Thyroid gland (tissue), 4 donors: ENCODE data around the gene CCDC170. TPM values are rescaled to one million over a fixed set of nuclear protein-coding genes. Genes with fewer than 3 reads are reported as not detected.
"Not testable (repeated sequence)": the region's sequence is repeated elsewhere in the genome, so short reads cannot be mapped to it uniquely, and the experiment has no call there.

ENCODE experiments used
- DNase-seq, 2 donors: peaks; one replicate each; pipeline ENCODE4 v3.0.0-alpha.2; 2019
- H3K27ac ChIP-seq, 3 donors: fragments of 200-600 bp; sonication (generic); 1 replicate in 2 of 3; 2 replicates in 1 of 3; pipeline ENCODE4 v1.5.1; 2016 to 2019; ENCODE audit warnings: mild to moderate bottlenecking in 1 of 3, moderate library complexity in 1 of 3
- H3K27me3 ChIP-seq: fragments of 200-600 bp; sonication (generic); one replicate; pipeline ENCODE4 v1.5.1; 2019
- H3K36me3 ChIP-seq, 2 donors: fragments of 200-600 bp; sonication (generic); one replicate each; pipeline ENCODE4 v1.5.1; 2016 to 2019
- H3K4me1 ChIP-seq, 2 donors: fragments of 200-600 bp; sonication (generic); one replicate each; pipeline ENCODE4 v1.5.1; 2017 to 2019
- H3K4me3 ChIP-seq, 3 donors: fragments of 200-600 bp; sonication (generic); replicated peaks in 1 of 3; 1 replicate in 2 of 3; 2 replicates in 1 of 3; pipeline ENCODE4 v1.5.1; 2016; ENCODE audit warnings: mild to moderate bottlenecking in 1 of 3
- H3K9me3 ChIP-seq: fragments of 200-600 bp; sonication (generic); one replicate; pipeline ENCODE4 v1.5.1; 2017
- CTCF ChIP-seq, 6 experiments: fragments of 200-600 bp in 3 of 6; fragments of 450-650 bp in 3 of 6; sonication (generic) in 3 of 6; IDR thresholded peaks; one replicate each; pipeline ENCODE4 v1.5.1; 2016 to 2019; ENCODE audit warnings: antibody characterized with exemption in 6 of 6, mild to moderate bottlenecking in 2 of 6, inconsistent platforms in 1 of 6, moderate library complexity in 1 of 6
- POLR2A ChIP-seq, 2 donors: fragments of 450-650 bp; IDR thresholded peaks; one replicate each; pipeline ENCODE4 v1.6.1; 2017; ENCODE audit warnings: antibody characterized with exemption in 2 of 2, mild to moderate bottlenecking in 2 of 2, moderate library complexity in 1 of 2
- WGBS, 2 donors: methylation state at CpG; one replicate each; pipeline ENCODE4 v1.1.5; 2017; 5-methylcytosine and 5-hydroxymethylcytosine counted together
- intact Hi-C: fragments of 100-400 bp; cut with DNase I; formaldehyde crosslinking; loops from one replicate; pipeline ENCODE4 v1.15.1; 2023
- total RNA-seq, 4 donors: library from RNA; depleted of rRNA; stranded (reverse); fragments of >200 nt; gene quantifications; one replicate each; pipeline ENCODE4 v1.2.3, GENCODE V29; 2016

The CCDC170 gene
- total RNA-seq, result 1 to 10 TPM; 3.4 to 6.9 (median 4.2) TPM

- peaks cover 0 to 8% of the 10 kb centered on the region in 2 donors for H3K4me1 ChIP-seq
- no peaks in the 10 kb centered on the region for H3K36me3 ChIP-seq
- no peaks in the 10 kb centered on the region for H3K9me3 ChIP-seq
- intact Hi-C loops, result no loop called here
- peak within 1 kb of the TSS; percentile 52 to 93 (median 93) for H3K27ac ChIP-seq
- peak within 1 kb of the TSS; percentile 29 to 94 (median 72) for H3K4me3 ChIP-seq
- WGBS, 2 donors, result 0 to 1% methylated on average over 11 to 28 of the region's 58 CpGs
- no peaks in the 10 kb centered on the region for H3K27me3 ChIP-seq
- TF ChIP-seq POLR2A (IDR thresholded peaks at IDR 0.05), result no peak
- no peak for TF ChIP-seq CTCF (IDR thresholded peaks at IDR 0.05)
- DNase-seq, result peak; percentile 54 to 63
Observed at GRCh38 chr6:151493804-151494234, at the start of gene CCDC170. TSS of gene CCDC170 (plus strand) at chr6:151494017. CDS start at chr6:151494129, 112 bp downstream.

GRCh38 chr6:151445482-151445881 lies 48.3 kb upstream of the CCDC170 start:
- WGBS, 2 donors, result 21 to 34% methylated on average over 5 of the region's 5 CpGs

GRCh38 chr6:151447237-151447636 lies 46.6 kb upstream of the CCDC170 start:
- Histone ChIP-seq H3K4me1 (peaks cover 34 to 49% of the 10 kb centered on the region in 2 donors), H3K27me3 (no peaks in the 10 kb centered on the region), H3K27ac (peak overlapping the region in 2 of 3 donors; percentile 85 to 88), H3K9me3 (no peaks in the 10 kb centered on the region), H3K36me3 (no peaks in the 10 kb centered on the region), H3K4me3 (no peak overlapping the region)
- TF ChIP-seq CTCF (IDR thresholded peaks at IDR 0.05), result no peak
- TF ChIP-seq POLR2A (IDR thresholded peaks at IDR 0.05), result no peak
- no peak for DNase-seq
- 93 to 94% methylated on average over 4 of the region's 4 CpGs for WGBS, 2 donors
- intact Hi-C loops, result no loop called here

More at GRCh38 chr6:151445482-151445881, 48.3 kb upstream of the CCDC170 start:
- intact Hi-C loops, result no loop called here
- H3K27me3 ChIP-seq, result no peaks in the 10 kb centered on the region
- H3K9me3 ChIP-seq, result no peaks in the 10 kb centered on the region
- no peak overlapping the region for H3K4me3 ChIP-seq
- peak overlapping the region; percentile 60 to 88 (median 85) for H3K27ac ChIP-seq
- no peak for DNase-seq
- H3K36me3 ChIP-seq, result no peaks in the 10 kb centered on the region
- H3K4me1 ChIP-seq, result peaks cover 33 to 59% of the 10 kb centered on the region in 2 donors
- TF ChIP-seq POLR2A (IDR thresholded peaks at IDR 0.05) (no peak), CTCF (IDR thresholded peaks at IDR 0.05) (no peak)

- Histone ChIP-seq H3K4me1 (peaks cover 34 to 39% of the 10 kb centered on the region in 2 donors), H3K27ac (no peak overlapping the region), H3K27me3 (no peaks in the 10 kb centered on the region), H3K36me3 (no peaks in the 10 kb centered on the region), H3K4me3 (no peak overlapping the region), H3K9me3 (no peaks in the 10 kb centered on the region)
- peak in 1 of 6 experiments; percentile 5 for TF ChIP-seq CTCF (IDR thresholded peaks at IDR 0.05)
- TF ChIP-seq POLR2A (IDR thresholded peaks at IDR 0.05), result no peak
- DNase-seq, result peak in 1 of 2 donors; percentile 14
- intact Hi-C loops, result no loop called here
- WGBS, 2 donors, result 83 to 88% methylated on average over 12 of the region's 12 CpGs
Observed at GRCh38 chr6:151448623-151449022, 45.2 kb upstream of the CCDC170 start.

- intact Hi-C loops, DNase-seq, H3K9me3 ChIP-seq, H3K36me3 ChIP-seq, H3K27me3 ChIP-seq: not testable (repeated sequence)
- 24 to 30% methylated on average over 6 of the region's 6 CpGs for WGBS, 2 donors
- Histone ChIP-seq H3K27ac (peak overlapping the region in 2 of 3 donors; percentile 94 to 97), H3K4me3 (peak overlapping the region in 1 of 3 donors; percentile 66), H3K4me1 (peaks cover 23 to 36% of the 10 kb centered on the region in 2 donors)
Observed at GRCh38 chr6:151450928-151451327, 42.9 kb upstream of the CCDC170 start.
